GM18526 (cell line): ENCODE measurements around the gene SEL1L2.

Experiments
- POLR2A ChIP-seq: IDR thresholded peaks from 3 replicates; pipeline ENCODE4 v1.6.1; 2011; ENCODE audit not compliant: insufficient read length; ENCODE audit errors: extremely low read depth

The SEL1L2 gene

GRCh38 chr20:13857304-13857703 lies 133.1 kb downstream of the SEL1L2 start:
- no peak for TF ChIP-seq POLR2A

- TF ChIP-seq POLR2A, result no peak
Observed at GRCh38 chr20:13856354-13856753, 134.1 kb downstream of the SEL1L2 start.

GRCh38 chr20:13855613-13856012 lies 134.8 kb downstream of the SEL1L2 start:
- TF ChIP-seq POLR2A, result no peak

- TF ChIP-seq POLR2A, result no peak
Observed at GRCh38 chr20:13852306-13852705, 138.1 kb downstream of the SEL1L2 start.

- no peak for TF ChIP-seq POLR2A
Observed at GRCh38 chr20:13851279-13851678, 139.1 kb downstream of the SEL1L2 start.

GRCh38 chr20:13844296-13844695 lies 146.1 kb downstream of the SEL1L2 start:
- TF ChIP-seq POLR2A, result no peak

GRCh38 chr20:13841206-13841605 lies 149.2 kb downstream of the SEL1L2 start:
- no peak for TF ChIP-seq POLR2A

- no peak for TF ChIP-seq POLR2A
Observed at GRCh38 chr20:13840093-13840465, 150.3 kb downstream of the SEL1L2 start.

- no peak for TF ChIP-seq POLR2A
Observed at GRCh38 chr20:13839421-13840092, 150.9 kb downstream of the SEL1L2 start.

- no peak for TF ChIP-seq POLR2A
Observed at GRCh38 chr20:13838664-13839063, 151.8 kb downstream of the SEL1L2 start.

- no peak for TF ChIP-seq POLR2A
Observed at GRCh38 chr20:13831476-13831875, 158.9 kb downstream of the SEL1L2 start.

GRCh38 chr20:13825465-13825864 lies 164.9 kb downstream of the SEL1L2 start:
- no peak for TF ChIP-seq POLR2A

GRCh38 chr20:13824459-13824858 lies 166.0 kb downstream of the SEL1L2 start:
- TF ChIP-seq POLR2A, result no peak

GRCh38 chr20:13822459-13822858 lies 168.0 kb downstream of the SEL1L2 start:
- no peak for TF ChIP-seq POLR2A

- TF ChIP-seq POLR2A, result no peak
Observed at GRCh38 chr20:13821876-13822275, 168.5 kb downstream of the SEL1L2 start.

GRCh38 chr20:13819885-13820645 lies 170.3 kb downstream of the SEL1L2 start:
- no peak for TF ChIP-seq POLR2A

GRCh38 chr20:13817342-13817741 lies 173.1 kb downstream of the SEL1L2 start:
- no peak for TF ChIP-seq POLR2A
